Inflammatory macrophage (primary cell): Measurements from ENCODE around the gene MBNL2.
"Not testable (repeated sequence)": the region's sequence is repeated elsewhere in the genome, so short reads cannot be mapped to it uniquely, and the experiment has no call there.

Experiments used
- DNase-seq, 2 donors: peaks; one replicate each; pipeline ENCODE4 v3.0.0-alpha.2; 2020 to 2022
- total RNA-seq, 18 experiments: gene quantifications; one replicate each; lab custom pipeline; 2026; ENCODE audit warnings: mixed read lengths in 6 of 18, inconsistent platforms in 2 of 18; lab: John Stamatoyannopoulos, UW

Gene MBNL2
- 5.3 to 58.0 (median 40.4) reads per million in 18 experiments for total RNA-seq

DNA sequence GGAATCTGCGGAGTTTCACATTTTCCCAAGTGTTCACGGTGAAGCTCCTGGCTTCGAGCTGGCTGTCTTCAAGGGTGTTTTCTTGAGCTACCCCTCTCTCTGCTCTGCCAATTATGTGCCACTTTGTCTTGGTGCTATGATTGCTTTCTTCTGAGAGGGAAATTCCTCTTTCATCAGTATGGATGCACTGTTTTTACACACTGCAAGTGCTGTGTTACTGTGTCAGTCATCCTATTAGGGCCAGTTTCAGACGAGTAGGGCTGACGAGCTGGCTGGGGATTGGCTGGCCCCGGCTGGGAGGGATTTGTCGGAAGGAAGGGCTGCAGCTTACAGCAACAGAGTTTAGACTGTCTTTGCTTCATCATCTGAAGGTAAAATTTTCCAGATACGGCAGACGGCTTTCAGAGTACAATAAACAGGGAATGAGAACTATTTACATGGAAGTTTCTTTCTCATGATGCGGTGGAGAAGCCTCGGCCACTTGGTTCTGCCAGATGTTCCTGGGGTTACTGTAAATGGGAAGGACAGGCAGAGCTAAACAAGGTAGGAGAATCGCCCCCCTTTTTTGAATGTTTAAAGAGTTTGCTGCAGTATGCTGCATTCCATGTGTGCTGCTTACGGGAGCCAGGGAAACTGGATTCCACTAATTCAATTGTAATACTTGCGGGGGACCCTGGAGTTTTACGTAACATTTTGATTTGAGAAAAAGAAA, at the start of gene MBNL2:
Gene MBNL2 (plus strand): TSS at position 345 of the 712 bp plus-strand sequence. CDS start 53,903 bp downstream, outside the sequence.
- peak; percentile 88 to 90 for DNase-seq

DNA sequence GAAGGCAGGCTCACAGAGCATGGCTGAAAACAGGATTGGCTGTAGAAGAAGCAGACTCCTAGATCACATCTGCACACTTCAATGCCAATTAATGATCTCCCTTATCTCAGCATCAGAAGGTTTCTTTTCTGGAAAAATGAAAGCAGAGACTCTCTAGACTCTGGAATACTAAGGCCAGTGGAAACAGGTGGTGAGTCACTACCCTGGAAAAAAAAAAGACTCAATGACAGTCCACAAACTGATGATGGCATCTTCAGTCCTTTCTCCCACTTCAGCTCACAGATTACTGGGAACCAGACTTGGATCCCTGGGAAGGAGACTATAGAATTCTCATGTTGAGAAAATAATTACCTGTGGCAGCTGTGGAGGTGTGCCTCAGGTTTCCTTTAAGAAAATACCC, 47.5 kb upstream of the MBNL2 start:
- no peak for DNase-seq

GRCh38 chr13:97175041-97175440, 47.1 kb upstream of the MBNL2 start:
- DNase-seq = no peak

- no peak for DNase-seq
Observed at GRCh38 chr13:97179501-97179900, 42.6 kb upstream of the MBNL2 start.

DNA sequence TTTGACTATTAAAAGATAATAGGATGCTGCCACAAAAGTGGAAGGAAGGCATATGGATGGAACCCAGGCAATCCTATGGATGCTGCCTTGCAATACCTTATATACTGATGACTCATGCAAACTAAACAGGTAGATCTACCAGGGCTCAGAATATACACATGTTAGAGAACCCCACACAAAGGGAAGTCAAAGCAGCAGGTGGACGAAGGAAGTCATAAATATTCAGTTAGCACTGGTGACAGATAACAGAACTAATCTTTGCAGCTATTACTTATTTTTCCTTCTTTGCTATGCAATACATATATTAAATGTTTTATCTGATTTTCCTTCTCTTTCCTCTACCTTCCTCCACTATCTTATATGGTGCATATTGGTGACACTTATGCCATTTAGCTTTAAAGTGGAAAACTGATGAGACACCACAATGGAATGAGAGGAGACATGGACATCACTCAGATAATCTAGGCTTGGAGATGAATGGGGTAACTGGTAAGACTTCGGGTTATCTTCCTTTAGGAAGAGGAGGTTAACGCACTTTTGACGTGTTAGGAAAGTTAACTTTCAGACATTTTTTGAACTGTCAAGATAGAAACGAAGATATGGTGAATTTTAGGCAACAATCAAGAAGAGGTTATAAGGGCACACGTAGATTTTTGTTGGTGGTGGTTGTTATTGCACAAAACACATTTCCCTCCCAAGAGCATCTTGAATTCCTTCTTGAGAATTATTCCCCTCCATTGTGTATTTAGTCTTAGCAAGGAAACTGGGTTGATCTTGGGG, 39.8 kb upstream of the MBNL2 start:
- no peak for DNase-seq

GRCh38 chr13:97185291-97185690, 36.8 kb upstream of the MBNL2 start:
- no peak for DNase-seq

DNA sequence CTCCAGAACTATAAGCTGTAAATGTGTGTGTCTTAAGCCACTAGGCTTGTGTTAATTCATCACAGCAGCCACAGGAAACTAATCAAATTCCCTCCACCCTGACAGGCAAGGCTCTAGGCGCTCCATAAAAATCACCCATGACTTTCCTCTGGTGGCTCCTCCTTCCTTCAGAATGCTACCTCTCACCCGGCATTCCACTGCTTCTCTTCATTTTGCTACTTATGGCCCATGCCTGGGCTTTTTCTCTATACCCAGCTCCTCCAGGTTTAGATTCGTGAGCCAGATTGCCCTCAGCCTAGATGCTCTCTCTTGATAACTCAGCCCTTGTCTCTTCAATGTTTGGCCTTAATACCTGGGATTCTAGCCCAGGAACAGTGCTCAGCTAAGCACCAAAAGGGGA, 36.4 kb upstream of the MBNL2 start:
- DNase-seq = no peak

DNA sequence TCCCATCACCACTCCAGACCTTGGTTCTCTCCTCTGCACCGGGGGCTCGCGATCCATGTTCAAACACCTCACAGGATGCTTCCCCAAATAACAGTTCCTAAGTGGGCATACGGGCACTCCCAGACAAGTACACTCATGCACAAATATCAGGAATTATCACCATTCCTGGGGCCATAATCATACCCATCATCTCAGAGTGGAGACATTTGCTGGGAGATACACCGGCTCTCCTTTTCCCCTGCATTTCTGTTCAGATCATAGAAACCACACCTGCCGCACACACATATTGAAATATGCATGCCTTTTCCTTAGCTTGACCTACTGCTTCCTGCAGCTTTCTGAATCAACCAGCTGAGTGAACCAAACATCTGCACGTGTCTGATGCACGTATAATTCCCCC, 33.9 kb upstream of the MBNL2 start:
- DNase-seq = no peak

DNA sequence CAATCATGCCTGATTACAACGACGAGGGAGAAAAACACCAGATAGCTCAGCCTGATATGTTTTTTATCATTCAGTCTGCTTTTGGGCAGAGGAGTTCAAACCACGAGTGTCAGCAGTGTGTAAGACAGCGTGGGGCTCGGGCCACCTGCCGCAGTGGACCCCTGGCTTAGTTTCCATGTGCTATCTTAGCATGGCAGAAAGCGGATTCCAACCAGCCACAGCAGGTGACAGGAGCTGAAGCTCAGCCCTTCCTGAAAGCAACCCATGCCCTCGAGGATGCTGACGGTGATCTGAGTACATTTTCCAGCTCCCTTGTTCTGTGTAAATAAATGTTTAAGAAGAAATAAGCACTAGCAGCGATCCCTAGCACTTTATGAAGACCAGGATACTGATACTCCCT, 32.2 kb upstream of the MBNL2 start:
- DNase-seq = no peak

- DNase-seq = no peak
Observed at GRCh38 chr13:97191142-97191541, 31.0 kb upstream of the MBNL2 start.

GRCh38 chr13:97191615-97192014, 30.5 kb upstream of the MBNL2 start:
- DNase-seq = no peak

- no peak for DNase-seq
Observed at GRCh38 chr13:97192166-97192565, 30.0 kb upstream of the MBNL2 start.

- DNase-seq = no peak
Observed at GRCh38 chr13:97193577-97193976, 28.6 kb upstream of the MBNL2 start.

- no peak for DNase-seq
Observed at GRCh38 chr13:97194479-97194878, 27.7 kb upstream of the MBNL2 start.

GRCh38 chr13:97196340-97196739, 25.8 kb upstream of the MBNL2 start:
- no peak for DNase-seq

DNA sequence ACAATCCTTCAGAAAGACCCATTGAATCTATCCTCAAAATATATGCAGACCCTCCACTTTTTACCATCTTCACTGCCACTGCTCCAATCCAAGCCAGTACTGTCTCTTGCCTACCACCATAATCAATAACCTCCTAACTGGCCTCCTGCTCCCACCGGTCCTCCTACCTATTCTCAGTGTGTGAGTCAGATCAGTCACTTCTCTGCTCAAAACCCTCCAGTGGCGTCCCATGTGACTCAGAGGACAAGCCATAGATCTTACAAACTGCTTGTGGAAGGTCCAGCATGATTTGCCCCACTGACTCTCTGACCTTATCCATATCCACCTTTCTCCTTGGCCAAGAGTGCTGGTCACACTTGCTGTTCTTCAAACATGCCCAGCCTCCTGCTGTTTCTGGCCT, 23.4 kb upstream of the MBNL2 start:
- no peak for DNase-seq

DNA sequence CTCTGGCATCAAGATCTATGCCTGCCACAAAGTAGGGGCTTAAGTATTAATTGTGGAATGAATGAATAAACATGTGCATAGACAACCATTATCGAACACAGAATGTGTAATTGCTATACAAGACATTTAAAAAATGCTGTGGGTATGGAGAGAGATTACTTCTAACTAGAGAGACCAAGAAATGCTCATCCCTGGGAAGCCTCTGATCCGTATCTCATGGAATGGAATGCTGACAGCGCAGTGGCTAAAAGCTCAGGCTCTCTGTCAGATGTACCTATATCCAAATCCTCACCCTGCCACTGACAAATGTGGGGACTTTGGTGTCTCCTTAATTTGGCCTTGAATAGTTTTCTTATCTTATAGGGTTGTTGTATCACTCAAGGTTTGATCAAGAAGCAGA, 22.7 kb upstream of the MBNL2 start:
- DNase-seq = no peak

DNA sequence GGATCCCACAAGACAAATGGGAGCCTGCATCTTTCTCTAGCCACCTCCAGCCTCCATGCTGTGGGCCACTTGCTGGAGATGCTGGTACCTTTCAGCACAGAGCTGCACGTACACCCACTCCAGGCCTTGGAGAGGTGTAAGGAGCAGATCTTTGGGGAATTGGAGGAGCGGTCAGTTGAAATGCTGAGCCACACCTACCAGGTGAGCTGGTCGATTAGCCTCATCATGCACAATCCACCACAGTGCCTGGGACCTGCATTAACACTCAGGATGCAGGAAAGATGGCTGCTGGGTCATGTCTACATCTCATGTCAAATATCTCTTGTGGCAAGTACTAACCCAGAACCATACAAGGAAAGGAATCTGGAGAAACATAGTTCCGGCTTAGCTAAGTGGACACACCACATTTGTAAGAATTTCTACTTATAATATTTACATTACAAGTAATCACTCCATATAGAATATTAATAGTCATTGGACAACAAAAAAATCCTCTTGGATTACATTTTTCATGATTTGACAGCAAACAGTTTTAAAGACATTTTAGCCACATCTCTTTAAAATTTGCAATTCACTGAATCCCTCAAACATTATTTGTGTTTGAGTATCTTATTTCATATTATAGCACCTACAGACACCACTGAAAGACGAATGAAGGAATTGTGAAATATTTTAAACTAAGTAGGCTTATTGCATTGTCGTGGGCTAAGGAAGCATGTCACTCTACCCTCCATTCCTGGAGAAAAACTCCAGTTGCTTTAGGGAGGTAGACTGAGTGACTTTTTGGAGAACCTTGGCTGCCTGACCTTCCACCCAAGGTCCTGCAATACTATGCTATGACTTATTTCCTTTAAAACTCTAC, 21.8 kb upstream of the MBNL2 start:
- no peak for DNase-seq

GRCh38 chr13:97202761-97203160, 19.4 kb upstream of the MBNL2 start:
- peak in 1 of 2 donors; percentile 21 for DNase-seq

GRCh38 chr13:97205465-97205864, 16.7 kb upstream of the MBNL2 start:
- DNase-seq = no peak

DNA sequence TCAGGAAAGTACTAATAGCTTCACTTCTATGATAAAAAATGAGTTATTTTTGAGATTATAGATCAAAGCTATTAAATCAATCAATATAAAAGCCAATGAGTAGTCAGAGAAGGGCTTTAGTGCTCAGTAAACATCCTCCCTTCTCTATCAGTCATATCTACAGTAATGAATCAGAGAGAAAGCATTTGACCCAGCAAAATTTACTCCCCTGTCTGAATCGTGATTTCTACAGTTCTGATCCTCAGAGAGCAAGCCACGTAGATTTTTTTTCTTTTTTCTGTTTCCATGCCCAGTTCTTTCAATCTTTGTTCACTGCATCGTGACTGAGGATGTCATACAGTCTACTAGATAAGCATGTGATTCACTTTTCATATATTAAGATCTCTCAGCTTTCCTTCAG, 16.2 kb upstream of the MBNL2 start:
- DNase-seq = no peak

GRCh38 chr13:97207252-97207651, 14.9 kb upstream of the MBNL2 start:
- not testable (repeated sequence) for DNase-seq

GRCh38 chr13:97211300-97211699, 10.8 kb upstream of the MBNL2 start:
- DNase-seq = no peak
